Transverse colon (tissue), 4 donors: ENCODE data around the gene RASAL1. TPM values are rescaled to one million over a fixed set of nuclear protein-coding genes. Genes with fewer than 3 reads are reported as not detected.

Experiments
- DNase-seq: peaks from one replicate; pipeline ENCODE4 v3.0.0-alpha.2; 2019
- H3K27ac ChIP-seq, 4 donors: fragments of 200-600 bp; sonication (generic); 2 replicates each; pipeline ENCODE4 v1.5.1; 2016 to 2018; ENCODE audit warnings: inconsistent platforms in 4 of 4
- H3K27me3 ChIP-seq: fragments of 200-600 bp; sonication (generic); 2 replicates; pipeline ENCODE4 v1.5.1; 2017; ENCODE audit warnings: inconsistent platforms
- H3K36me3 ChIP-seq, 4 donors: fragments of 200-600 bp; sonication (generic); 2 replicates each; pipeline ENCODE4 v1.5.1; 2017 to 2019; ENCODE audit warnings: inconsistent platforms in 4 of 4
- H3K4me1 ChIP-seq, 4 donors: fragments of 200-600 bp; sonication (generic); 2 replicates each; pipeline ENCODE4 v1.5.1; 2017 to 2020; ENCODE audit warnings: inconsistent platforms in 4 of 4
- H3K4me3 ChIP-seq, 4 donors: fragments of 200-600 bp; sonication (generic); 1 replicate in 1 of 4; 2 replicates in 3 of 4; pipeline versions ENCODE4 v1.5.1 to v1.6.1; 2017 to 2019; ENCODE audit warnings: inconsistent platforms in 4 of 4
- H3K9me3 ChIP-seq, 2 donors: fragments of 200-600 bp; sonication (generic); 2 replicates each; pipeline ENCODE4 v1.5.1; 2017 to 2019; ENCODE audit warnings: inconsistent platforms in 2 of 2
- EP300 ChIP-seq: sonication (generic); formaldehyde crosslinking; IDR thresholded peaks from one replicate; pipeline ENCODE4 v1.6.1; 2017; ENCODE audit warnings: antibody characterized with exemption, low read depth
- POLR2A ChIP-seq: fragments of 450-650 bp; IDR thresholded peaks from one replicate; pipeline ENCODE4 v1.6.1; 2016; ENCODE audit warnings: antibody characterized with exemption, mild to moderate bottlenecking, moderate library complexity
- POLR2AphosphoS5 ChIP-seq, 3 donors: sonication (generic); formaldehyde crosslinking; IDR thresholded peaks; one replicate each; pipeline ENCODE4 v1.6.1; 2016; ENCODE audit warnings: antibody characterized with exemption in 3 of 3
- WGBS, 2 donors: methylation state at CpG; one replicate each; pipeline ENCODE4 v1.1.5; 2018; ENCODE audit warnings: low coverage in 1 of 2; 5-methylcytosine and 5-hydroxymethylcytosine counted together
- in situ Hi-C, 4 donors: fragments of 200-750 bp; cut with MboI; loops; one replicate each; pipeline versions ENCODE4 v1.15.0 to v1.15.1; 2017; ENCODE audit warnings: low sequenced_read_pairs in 3 of 4, low pct_ligation_motif_present in 1 of 4, low pct_unique_long_range_greater_than_20kb in 1 of 4
- intact Hi-C: fragments of 100-400 bp; cut with DNase I; formaldehyde crosslinking; loops from one replicate; pipeline ENCODE4 v1.15.1; 2023; ENCODE audit warnings: low total_unique reads
- total RNA-seq, 4 donors: library from RNA; depleted of rRNA; stranded (reverse); fragments of >200 nt; gene quantifications; one replicate each; pipeline ENCODE4 v1.1.0, GENCODE V29; 2016
- TF ChIP-seq, protein P1 (sequence below), 5 experiments: fragments of 200-600 bp in 3 of 5; fragments of 450-650 bp in 2 of 5; sonication (generic) in 3 of 5; IDR thresholded peaks; 1 replicate in 2 of 5; 2 replicates in 3 of 5; pipeline ENCODE4 v1.5.1; 2016 to 2017; ENCODE audit warnings: antibody characterized with exemption in 5 of 5, inconsistent platforms in 3 of 5, mild to moderate bottlenecking in 2 of 5, moderate library complexity in 1 of 5

Gene RASAL1
- total RNA-seq, 4 donors from 2014 or later: 1.9 to 38.2 (median 4.9) TPM

DNA sequence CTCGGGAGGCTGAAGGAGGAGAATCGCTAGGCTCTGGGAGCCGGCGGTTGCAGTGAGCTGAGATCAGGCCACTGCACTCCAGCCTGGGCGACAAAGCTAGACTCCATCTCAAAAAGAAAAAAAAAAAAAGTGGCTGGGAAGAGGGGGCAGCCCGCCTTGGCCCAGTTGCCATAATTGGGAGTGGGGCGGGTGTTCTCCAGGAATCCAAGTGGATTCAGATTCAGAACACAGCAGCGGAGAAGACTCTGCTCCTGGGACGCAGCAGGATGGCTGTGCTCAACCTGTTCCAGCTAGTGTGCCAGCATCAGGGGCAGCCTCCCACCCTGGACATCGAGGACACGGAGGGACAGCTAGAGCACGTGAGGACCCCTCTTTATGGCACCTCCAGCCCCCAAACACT is 19.5 kb upstream of the RASAL1 start:
- Histone ChIP-seq H3K27me3 (peaks cover 51% of the 10 kb centered on the region), H3K36me3 (peaks cover 0 to 11% (median 5%) of the 10 kb centered on the region in 4 donors), H3K27ac (no peak overlapping the region), H3K4me1 (peaks cover 3 to 28% (median 21%) of the 10 kb centered on the region in 4 donors), H3K9me3 (no peaks in the 10 kb centered on the region), H3K4me3 (no peak overlapping the region)
- TF ChIP-seq, protein P1, sequence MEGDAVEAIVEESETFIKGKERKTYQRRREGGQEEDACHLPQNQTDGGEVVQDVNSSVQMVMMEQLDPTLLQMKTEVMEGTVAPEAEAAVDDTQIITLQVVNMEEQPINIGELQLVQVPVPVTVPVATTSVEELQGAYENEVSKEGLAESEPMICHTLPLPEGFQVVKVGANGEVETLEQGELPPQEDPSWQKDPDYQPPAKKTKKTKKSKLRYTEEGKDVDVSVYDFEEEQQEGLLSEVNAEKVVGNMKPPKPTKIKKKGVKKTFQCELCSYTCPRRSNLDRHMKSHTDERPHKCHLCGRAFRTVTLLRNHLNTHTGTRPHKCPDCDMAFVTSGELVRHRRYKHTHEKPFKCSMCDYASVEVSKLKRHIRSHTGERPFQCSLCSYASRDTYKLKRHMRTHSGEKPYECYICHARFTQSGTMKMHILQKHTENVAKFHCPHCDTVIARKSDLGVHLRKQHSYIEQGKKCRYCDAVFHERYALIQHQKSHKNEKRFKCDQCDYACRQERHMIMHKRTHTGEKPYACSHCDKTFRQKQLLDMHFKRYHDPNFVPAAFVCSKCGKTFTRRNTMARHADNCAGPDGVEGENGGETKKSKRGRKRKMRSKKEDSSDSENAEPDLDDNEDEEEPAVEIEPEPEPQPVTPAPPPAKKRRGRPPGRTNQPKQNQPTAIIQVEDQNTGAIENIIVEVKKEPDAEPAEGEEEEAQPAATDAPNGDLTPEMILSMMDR (IDR thresholded peaks at IDR 0.05): no peak
- TF ChIP-seq POLR2AphosphoS5 (IDR thresholded peaks at IDR 0.05): no peak
- no peak for TF ChIP-seq POLR2A
- TF ChIP-seq EP300: no peak
- in situ Hi-C loops: loop anchor here in 2 of 4 donors (10.0 kb wide), 1 partner anchor 110 kb away; no protein-coding TSS in a partner anchor
- WGBS, 2 donors: 87 to 90% methylated on average over 2 to 11 of the region's 12 CpGs
- intact Hi-C loops: no loop called here
- DNase-seq: no peak

GRCh38 chr12:113154351-113154973 is 18.9 kb upstream of the RASAL1 start:
- TF ChIP-seq, protein P1 (IDR thresholded peaks at IDR 0.05): no peak
- TF ChIP-seq POLR2AphosphoS5 (IDR thresholded peaks at IDR 0.05) (no peak), EP300 (no peak), POLR2A (no peak)
- H3K27ac ChIP-seq: no peak overlapping the region
- 5% methylated on average over 43 of the region's 51 CpGs; no CpG with 5 or more reads in 1 of the 2 donors for WGBS, 2 donors
- in situ Hi-C loops: loop anchor here in 2 of 4 donors (10.0 kb wide), 1 partner anchor 110 kb away; no protein-coding TSS in a partner anchor
- peak overlapping the region in 2 of 4 donors; percentile 18 to 24 for H3K4me3 ChIP-seq
- DNase-seq: no peak
- peaks cover 0 to 7% (median 5%) of the 10 kb centered on the region in 4 donors for H3K36me3 ChIP-seq
- intact Hi-C loops: no loop called here
- peaks cover 8 to 34% (median 26%) of the 10 kb centered on the region in 4 donors for H3K4me1 ChIP-seq
- peaks cover 51% of the 10 kb centered on the region for H3K27me3 ChIP-seq
- no peaks in the 10 kb centered on the region for H3K9me3 ChIP-seq

- TF ChIP-seq, protein P1 (IDR thresholded peaks at IDR 0.05): peak; percentile 20 to 59 (median 54)
- no peak for TF ChIP-seq POLR2A
- TF ChIP-seq POLR2AphosphoS5 (IDR thresholded peaks at IDR 0.05): no peak
- TF ChIP-seq EP300: no peak
- Histone ChIP-seq H3K4me1 (peaks cover 10 to 36% (median 30%) of the 10 kb centered on the region in 4 donors), H3K27ac (peak overlapping the region in 1 of 4 donors; percentile 51), H3K27me3 (peaks cover 51% of the 10 kb centered on the region), H3K4me3 (peak overlapping the region in 3 of 4 donors; percentile 25 to 51 (median 34)), H3K9me3 (no peaks in the 10 kb centered on the region), H3K36me3 (peaks cover 0 to under 1% (median 0%) of the 10 kb centered on the region in 4 donors)
- WGBS, 2 donors: 6% methylated on average over 61 of the region's 70 CpGs; no CpG with 5 or more reads in 1 of the 2 donors
- DNase-seq: peak; percentile 79
- intact Hi-C loops: no loop called here
- in situ Hi-C loops: loop anchor here in 2 of 4 donors (10.0 kb wide), 1 partner anchor 108 kb away; no protein-coding TSS in a partner anchor
Measured at GRCh38 chr12:113152835-113153814, 17.6 kb upstream of the RASAL1 start.
